ENCODE data around the gene GRN. TPM values are rescaled to one million over a fixed set of nuclear protein-coding genes. Genes with fewer than 3 reads are reported as not detected.
"Not testable (repeated sequence)": the region's sequence is repeated elsewhere in the genome, so short reads cannot be mapped to it uniquely, and the experiment has no call there.

GRN gene
- total and polyA plus RNA-seq, 2 of the 8 experiments (the other 6 are each of a cell fraction or from before 2014, with no cell fraction given), result 108 to 387 TPM

GRCh38 chr17:44330263-44330662, 14.8 kb upstream of the GRN start:
- H2AFZ ChIP-seq (ENCODE audit: low read length); H3K27me3 ChIP-seq (replicated peaks in 1 of 4; ENCODE audit: control insufficient read depth in 3 of 4, extremely low read depth in 1 of 4, insufficient read depth in 3 of 4, low read length in 3 of 4); H3K4me1 ChIP-seq (replicated peaks in 1 of 4; ENCODE audit: control insufficient read depth in 3 of 4, insufficient read depth in 4 of 4, low read length in 3 of 4); H2BK12ac ChIP-seq (ENCODE audit: low read depth, low read length); FAIRE-seq; H2BK20ac ChIP-seq (ENCODE audit: low read length); H2BK15ac ChIP-seq (ENCODE audit: low read length); H3K79me2 ChIP-seq (ENCODE audit: control insufficient read depth in 1 of 2, insufficient read depth in 2 of 2, low read length in 2 of 2); H4K91ac ChIP-seq (replicated peaks; ENCODE audit: insufficient read length, low read length); H3K56ac ChIP-seq (replicated peaks; ENCODE audit: insufficient read length, low read depth, low read length); H4K20me1 ChIP-seq (replicated peaks in 1 of 2; ENCODE audit: control insufficient read depth in 1 of 2, insufficient read depth in 2 of 2, low read length in 2 of 2); H3K18ac ChIP-seq (ENCODE audit: extremely low read depth, low read length); H3K23ac ChIP-seq (ENCODE audit: insufficient read length); H3K4me2 ChIP-seq (ENCODE audit: insufficient read depth in 1 of 2, low read depth in 2 of 2, low read length in 2 of 2); H3K9ac ChIP-seq (replicated peaks in 1 of 4; ENCODE audit: extremely low read depth in 1 of 4, low read depth in 3 of 4, low read length in 3 of 4); H3K36me3 ChIP-seq (ENCODE audit: control insufficient read depth in 2 of 4, insufficient read depth in 4 of 4, low read length in 3 of 4); H3K4ac ChIP-seq (replicated peaks; ENCODE audit: insufficient read length, low read depth, low read length); H3K79me1 ChIP-seq (ENCODE audit: low read depth, low read length); H3K14ac ChIP-seq (ENCODE audit: insufficient read length); H2BK120ac ChIP-seq (replicated peaks; ENCODE audit: low read depth, low read length); H2BK5ac ChIP-seq (ENCODE audit: low read depth, low read length); H4K8ac ChIP-seq (ENCODE audit: extremely low read depth, insufficient read depth, low read length); H3K4me3 ChIP-seq (ENCODE audit: extremely low read depth in 1 of 4, insufficient read depth in 2 of 4, low read depth in 3 of 4, low read length in 4 of 4); H3K23me2 ChIP-seq (ENCODE audit: low read depth, low read length); H3K9me3 ChIP-seq (ENCODE audit: insufficient read depth in 2 of 2, low read depth in 1 of 2, low read length in 1 of 2); DNase-seq (ENCODE audit: low read depth in 1 of 2, low spot score in 2 of 2); H4K5ac ChIP-seq (ENCODE audit: insufficient read length, low read depth, low read length); H3K27ac ChIP-seq (ENCODE audit: low read depth, low read length); H2AK5ac ChIP-seq (ENCODE audit: low read depth, low read length): not testable (repeated sequence)
- WGBS, 2 experiments (ENCODE audit: extremely low coverage in 1 of 2, insufficient coverage in 1 of 2, insufficient read length in 1 of 2, insufficient replicate concordance in 2 of 2, low coverage in 1 of 2, low lambda C conversion rate in 2 of 2, missing lambda C conversion rate in 1 of 2), result 90% methylated on average over 4 of the region's 5 CpGs; no CpG with 5 or more reads in 1 of the 2 experiments
- ChIA-PET POLR2A (ENCODE audit: partially characterized antibody) (interaction anchor here (0.6 to 2.3 kb wide), 7 partner anchors 11 to 141 kb away, joined by 3 to 12 read pairs (median 4); no protein-coding TSS in a partner anchor), CTCF (ENCODE audit: partially characterized antibody) (interaction anchor here (0.6 to 11.0 kb wide), 32 partner anchors 11 to 480 kb away, joined by 3 to 158 read pairs (median 6); partner anchors contain the start of gene GRN)
